IMR-90 (cell line): Measurements from ENCODE around the gene PALB2.

Experiments used
- CTCF ChIP-seq: conservative IDR thresholded peaks from 2 replicates; pipeline ENCODE4 v1.5.1; 2012; ENCODE audit warnings: mild to moderate bottlenecking, low read depth, low read length, improper control_type of control experiment
- MXI1 ChIP-seq: IDR thresholded peaks from 2 replicates; pipeline ENCODE4 v1.6.1; 2012; ENCODE audit warnings: low read depth, mild to moderate bottlenecking, low read length, moderate library complexity, borderline replicate concordance
- POLR2A ChIP-seq: IDR thresholded peaks from 2 replicates; pipeline ENCODE4 v1.6.1; 2012; ENCODE audit warnings: mild to moderate bottlenecking, low read depth, low read length
- RAD21 ChIP-seq: IDR thresholded peaks from 2 replicates; pipeline ENCODE4 v1.6.1; 2012; ENCODE audit warnings: low read length, improper control_type of control experiment

DNA sequence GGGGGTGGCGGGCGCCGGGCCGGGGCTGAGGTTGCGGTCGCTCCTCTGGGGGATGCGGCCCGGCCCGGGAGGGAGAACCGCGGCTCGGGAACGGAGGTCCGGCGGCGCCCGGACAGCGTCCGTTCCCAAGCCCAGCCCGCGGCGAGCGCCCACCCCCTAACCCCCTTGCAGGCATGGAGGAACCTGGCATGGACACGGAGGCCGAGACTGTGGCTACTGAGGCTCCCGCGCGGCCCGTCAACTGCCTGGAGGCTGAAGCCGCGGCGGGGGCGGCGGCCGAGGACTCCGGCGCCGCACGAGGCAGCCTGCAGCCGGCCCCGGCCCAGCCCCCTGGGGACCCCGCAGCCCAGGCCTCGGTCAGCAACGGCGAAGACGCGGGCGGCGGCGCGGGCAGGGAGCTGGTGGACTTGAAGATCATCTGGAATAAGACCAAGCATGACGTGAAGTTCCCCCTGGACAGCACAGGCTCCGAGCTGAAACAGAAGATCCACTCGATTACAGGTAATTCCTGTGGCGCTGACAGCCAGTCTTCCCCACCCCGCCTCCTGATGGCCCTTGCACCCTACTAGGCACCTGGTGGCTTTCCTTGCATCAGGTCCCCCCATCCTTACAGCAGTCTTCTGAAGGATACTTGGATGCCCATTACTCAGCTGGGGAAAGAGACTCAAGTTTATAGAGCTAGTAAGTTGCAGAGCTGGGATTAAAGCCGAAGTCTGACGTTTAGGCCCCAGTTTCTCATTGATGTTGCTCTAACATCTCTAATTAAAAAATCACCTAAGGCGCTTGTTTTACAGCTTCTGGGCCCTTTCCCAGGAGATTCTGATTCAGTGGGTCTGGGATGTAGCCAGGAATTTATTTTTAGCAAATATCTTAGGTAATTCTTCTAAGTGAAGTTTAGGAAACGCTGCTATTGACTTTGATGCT, 83.1 kb downstream of the PALB2 start:
- TF ChIP-seq POLR2A (no peak), RAD21 (no peak), MXI1 (peak; percentile 78), CTCF (no peak)
